Right forelimb (tissue), 1 donor: Measurements from ENCODE around the gene DCHS2.
"Not testable (repeated sequence)": the region's sequence is repeated elsewhere in the genome, so short reads cannot be mapped to it uniquely, and the experiment has no call there.

Experiments
- DNase-seq: peaks from one replicate; pipeline ENCODE4 v3.0.0-alpha.2; 2018

DCHS2 gene

GRCh38 chr4:154308207-154308606 lies 183.4 kb downstream of the DCHS2 start:
- DNase-seq, result no peak

GRCh38 chr4:154307451-154307850 lies 184.1 kb downstream of the DCHS2 start:
- no peak for DNase-seq

GRCh38 chr4:154305616-154306015 lies 186.0 kb downstream of the DCHS2 start:
- DNase-seq, result no peak

GRCh38 chr4:154304679-154305078 lies 186.9 kb downstream of the DCHS2 start:
- DNase-seq, result no peak

GRCh38 chr4:154294652-154295350 lies 196.8 kb downstream of the DCHS2 start:
- no peak for DNase-seq

- no peak for DNase-seq
These were observed 198.2 kb downstream of the DCHS2 start for GRCh38 chr4:154293427-154293826.

DNA sequence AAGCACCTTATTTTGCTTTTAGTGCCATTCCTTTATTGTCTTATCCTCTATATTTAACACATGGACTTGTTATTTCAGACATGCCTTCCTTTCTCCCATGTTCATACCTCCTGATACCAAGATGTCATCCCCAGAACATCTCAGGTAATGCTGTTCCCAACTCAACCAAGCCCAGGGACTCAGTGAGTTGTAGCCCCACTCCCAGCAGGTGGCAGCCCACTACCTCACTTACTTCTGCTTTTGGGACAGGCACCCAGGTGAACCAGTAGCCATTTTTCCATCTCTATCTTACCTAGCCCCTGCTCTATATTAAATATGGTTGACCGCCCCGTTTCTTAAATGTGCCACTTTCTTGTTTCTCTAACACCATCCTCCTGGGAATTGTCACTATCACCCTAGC lies 199.0 kb downstream of the DCHS2 start:
- DNase-seq, result no peak

- no peak for DNase-seq
These were observed 214.4 kb downstream of the DCHS2 start for GRCh38 chr4:154277172-154277571.

DNA sequence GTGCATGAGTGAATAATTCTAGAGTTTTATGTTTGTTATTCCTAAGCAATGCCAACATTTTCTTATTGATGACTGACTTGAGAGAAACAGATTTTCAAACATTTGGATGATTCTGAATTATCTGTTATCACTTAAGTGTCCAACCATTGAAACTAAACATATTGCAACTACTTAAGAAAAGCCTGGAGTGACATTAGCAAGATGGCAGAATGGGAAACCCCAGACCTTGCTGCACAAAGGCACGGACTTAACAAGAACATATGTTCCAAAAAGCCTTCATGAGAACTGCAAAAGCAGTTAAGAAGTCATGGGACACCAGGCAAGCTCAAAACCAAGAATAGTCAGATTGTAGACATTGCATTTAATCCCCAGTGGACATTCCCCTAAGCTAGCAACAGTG lies 215.1 kb downstream of the DCHS2 start:
- no peak for DNase-seq

DNA sequence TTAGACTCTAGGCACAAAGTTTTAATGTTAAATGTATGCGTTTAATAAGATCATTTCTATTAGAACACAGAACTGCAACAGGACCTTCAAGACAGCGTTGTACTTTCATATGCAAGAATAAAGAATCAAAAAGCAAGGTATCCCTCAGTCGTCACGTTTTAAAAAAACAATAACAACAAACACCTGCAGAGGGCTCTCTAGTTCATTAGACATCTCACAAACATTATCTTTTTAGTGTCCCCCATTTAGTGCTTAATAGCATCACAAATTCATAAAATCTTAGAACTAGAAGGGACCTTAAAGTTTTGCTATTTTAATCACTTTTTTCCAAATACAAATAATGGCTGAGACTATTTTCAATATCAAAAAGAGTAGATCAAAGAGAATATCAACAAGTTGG lies 236.6 kb downstream of the DCHS2 start:
- no peak for DNase-seq

DNA sequence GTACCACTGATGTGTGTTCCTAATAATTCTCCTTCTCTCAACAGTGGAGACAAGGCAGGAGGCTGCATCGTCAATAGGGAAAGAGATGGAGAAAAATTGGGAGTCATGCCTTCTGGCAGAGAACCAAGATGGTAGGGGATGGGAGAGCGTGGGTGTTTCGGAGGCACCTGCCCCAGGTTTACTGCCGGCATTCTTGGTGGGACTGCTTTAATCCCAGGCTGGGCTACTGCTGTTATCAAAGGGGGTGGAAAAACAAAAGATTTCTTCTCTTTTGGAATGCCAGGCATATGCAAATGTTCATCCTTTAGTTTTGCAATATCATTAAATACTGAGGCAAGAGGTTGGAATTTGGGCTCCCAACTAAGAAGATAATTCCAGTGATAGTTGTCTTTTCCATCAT lies 257.0 kb downstream of the DCHS2 start:
- DNase-seq, result no peak

- DNase-seq, result no peak
These were observed 259.7 kb downstream of the DCHS2 start for GRCh38 chr4:154231806-154232478.

- no peak for DNase-seq
These were observed 260.9 kb downstream of the DCHS2 start for GRCh38 chr4:154230723-154231122.

GRCh38 chr4:154230091-154230490 lies 261.5 kb downstream of the DCHS2 start:
- no peak for DNase-seq

- no peak for DNase-seq
These were observed 268.7 kb downstream of the DCHS2 start for GRCh38 chr4:154222875-154223274.

- DNase-seq, result no peak
These were observed 273.5 kb downstream of the DCHS2 start for GRCh38 chr4:154218051-154218450.

GRCh38 chr4:154217384-154217783 lies 274.2 kb downstream of the DCHS2 start:
- DNase-seq, result not testable (repeated sequence)

DNA sequence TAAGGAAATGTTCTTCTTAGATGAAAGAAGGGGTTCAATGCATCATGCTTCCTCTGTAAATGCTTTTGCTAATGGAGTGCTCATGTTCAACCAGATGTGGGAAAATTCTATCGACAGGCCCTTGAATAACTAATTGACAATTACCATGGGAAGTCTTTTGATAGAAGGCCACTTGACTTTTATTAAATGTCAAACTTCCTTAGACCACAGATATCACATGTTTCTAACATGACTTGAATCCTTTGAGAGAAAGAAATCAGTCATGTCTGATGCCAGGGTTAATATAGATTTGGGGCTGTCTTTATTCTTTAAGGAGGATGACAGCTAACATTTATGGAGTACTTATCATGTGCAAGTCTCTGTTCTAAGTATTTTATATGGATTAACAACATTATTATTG lies 280.1 kb downstream of the DCHS2 start:
- no peak for DNase-seq

DNA sequence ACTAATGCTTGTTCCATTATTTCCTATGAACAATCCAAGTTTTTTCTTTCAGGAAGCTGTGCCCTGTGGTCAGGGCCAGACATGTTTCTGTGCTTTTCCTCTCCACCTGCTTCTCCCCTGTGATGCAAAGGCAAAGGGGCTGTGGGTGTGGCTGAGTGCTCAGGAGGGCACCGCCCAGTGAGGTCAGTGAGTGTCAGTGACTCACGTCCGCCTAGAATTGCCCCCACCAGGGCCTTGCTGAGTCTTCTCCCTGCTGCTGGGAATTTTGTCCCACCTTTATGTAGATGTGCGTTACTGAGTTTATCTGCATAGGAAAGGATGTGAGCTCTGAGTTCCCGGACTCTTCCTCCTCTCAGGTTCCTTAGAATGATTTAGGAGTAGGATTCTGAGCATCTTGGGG lies 283.2 kb downstream of the DCHS2 start:
- no peak for DNase-seq

GRCh38 chr4:154205471-154205870 lies 286.1 kb downstream of the DCHS2 start:
- no peak for DNase-seq

DNA sequence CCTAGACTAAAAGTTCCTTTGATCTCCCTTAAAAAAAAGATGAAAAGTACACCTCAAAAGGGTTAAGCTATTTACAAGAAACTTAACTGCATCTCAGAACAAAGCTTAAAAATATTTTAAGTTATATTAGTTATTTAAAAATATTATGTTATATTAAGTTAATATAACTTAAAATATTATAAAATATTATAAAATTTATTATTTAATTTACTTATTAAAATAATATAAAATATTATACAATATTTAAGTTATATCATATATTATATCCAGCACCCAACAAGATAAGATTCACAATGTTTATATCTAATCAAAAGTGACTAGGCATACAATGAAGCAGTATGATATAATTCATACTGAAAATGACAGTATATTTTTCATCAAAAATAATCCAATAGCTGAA lies 296.9 kb downstream of the DCHS2 start:
- no peak for DNase-seq

DNA sequence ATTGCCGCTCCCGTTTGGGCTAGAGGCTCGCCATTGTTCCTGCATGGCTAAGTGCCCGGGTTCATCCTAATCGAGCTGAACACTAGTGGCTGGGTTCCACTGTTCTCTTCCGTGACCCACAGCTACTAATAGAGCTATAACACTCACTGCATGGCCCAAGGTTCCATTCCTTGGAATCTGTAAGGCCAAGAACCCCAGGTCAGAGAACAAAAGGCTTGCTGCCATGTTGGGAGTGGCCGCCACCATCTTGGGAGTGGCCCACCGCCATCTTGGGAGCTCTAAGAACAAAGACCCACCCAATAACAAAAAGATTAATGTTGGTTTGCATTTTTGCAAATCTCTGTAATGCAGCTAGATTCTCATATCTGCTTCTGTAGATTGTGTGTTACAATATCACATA lies 299.0 kb downstream of the DCHS2 start:
- no peak for DNase-seq

GRCh38 chr4:154189346-154189745 lies 302.3 kb downstream of the DCHS2 start:
- DNase-seq, result no peak

GRCh38 chr4:154186888-154187287 lies 304.7 kb downstream of the DCHS2 start:
- no peak for DNase-seq

DNA sequence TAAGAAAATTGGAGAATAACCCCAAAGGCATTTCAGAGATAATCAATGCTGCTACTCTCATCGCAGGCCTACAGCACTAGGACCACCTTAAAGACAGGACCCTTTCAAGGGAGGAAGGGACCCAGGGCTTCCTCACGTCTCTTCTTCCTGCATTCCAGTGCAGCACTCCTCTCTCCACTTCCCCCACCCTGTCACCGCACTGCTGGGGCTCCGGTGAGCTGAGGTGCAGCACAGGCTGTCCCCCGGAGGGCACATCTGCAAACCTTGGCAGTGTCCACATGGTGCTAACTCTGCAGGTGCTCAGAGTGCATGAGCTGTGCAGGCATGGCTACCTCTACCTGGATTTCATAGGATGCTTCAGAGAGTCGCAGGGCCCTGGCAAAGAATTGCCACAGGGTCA lies 305.6 kb downstream of the DCHS2 start:
- DNase-seq, result no peak
